ENCODE results near the gene RTP5.

RTP5 gene

GRCh38 chr2:241844066-241844728 lies 25.3 kb upstream of the RTP5 start:
- no peak for DNase-seq

- no peak for DNase-seq
These were observed 24.5 kb upstream of the RTP5 start for GRCh38 chr2:241844831-241845578.

GRCh38 chr2:241846406-241846805 lies 23.1 kb upstream of the RTP5 start:
- DNase-seq, result no peak

- no peak for DNase-seq
These were observed 20.5 kb upstream of the RTP5 start for GRCh38 chr2:241848761-241849615.

GRCh38 chr2:241849616-241850543 lies 19.6 kb upstream of the RTP5 start:
- no peak for DNase-seq

- DNase-seq, result no peak
These were observed 18.8 kb upstream of the RTP5 start for GRCh38 chr2:241850544-241851324.

GRCh38 chr2:241851325-241852115 lies 18.0 kb upstream of the RTP5 start:
- no peak for DNase-seq

- DNase-seq, result no peak
These were observed 17.2 kb upstream of the RTP5 start for GRCh38 chr2:241852116-241852980.

GRCh38 chr2:241852981-241853631 lies 16.4 kb upstream of the RTP5 start:
- DNase-seq, result no peak

GRCh38 chr2:241853651-241854341 lies 15.7 kb upstream of the RTP5 start:
- no peak for DNase-seq

- DNase-seq, result no peak
These were observed 14.9 kb upstream of the RTP5 start for GRCh38 chr2:241854342-241855244.

- DNase-seq, result no peak
These were observed 14.2 kb upstream of the RTP5 start for GRCh38 chr2:241855245-241855887.

GRCh38 chr2:241855888-241856422 lies 13.6 kb upstream of the RTP5 start:
- no peak for DNase-seq

GRCh38 chr2:241857041-241857541 lies 12.4 kb upstream of the RTP5 start:
- no peak for DNase-seq

- DNase-seq, result no peak
These were observed 11.9 kb upstream of the RTP5 start for GRCh38 chr2:241857572-241858121.

Data from kidney glomerular epithelial cell (primary cell).